HepG2 (cell line): ENCODE data around the gene LGALS1. TPM values are rescaled to one million over a fixed set of nuclear protein-coding genes. Genes with fewer than 3 reads are reported as not detected.

ENCODE experiments used
- ATF2 ChIP-seq: sonication (generic); formaldehyde crosslinking; IDR thresholded peaks from 2 replicates; pipeline ENCODE4 v1.4.0; 2020; ENCODE audit warnings: missing genetic modification reagents
- CBX5 ChIP-seq: sonication (generic); formaldehyde crosslinking; IDR thresholded peaks from 2 replicates; pipeline ENCODE4 v1.4.0; 2020; ENCODE audit warnings: missing genetic modification reagents, borderline replicate concordance
- CEBPG ChIP-seq: IDR thresholded peaks from 2 replicates; pipeline ENCODE4 v1.6.1; 2016
- CENPT ChIP-seq: sonication (generic); formaldehyde crosslinking; IDR thresholded peaks from 2 replicates; pipeline ENCODE4 v1.8.0; 2022; ENCODE audit warnings: low read depth, mild to moderate bottlenecking, moderate library complexity, missing genetic modification reagents
- EZH2 ChIP-seq: conservative IDR thresholded peaks from 2 replicates; pipeline ENCODE4 v1.6.1; 2012; ENCODE audit warnings: mild to moderate bottlenecking, low read depth, low read length, moderate library complexity
- GABPA ChIP-seq, 2 experiments: IDR thresholded peaks; 2 replicates each; pipeline ENCODE4 v1.6.1; 2011 to 2016; ENCODE audit warnings: low read depth in 2 of 2, low read length in 1 of 2, missing biosample characterization in 1 of 2, missing genetic modification characterization in 1 of 2
- HMGXB4 ChIP-seq, 2 experiments: sonication (generic) in 1 of 2; formaldehyde crosslinking in 1 of 2; IDR thresholded peaks; 2 replicates each; pipeline versions ENCODE4 v1.4.0 to v1.6.1; 2018 to 2020; ENCODE audit warnings: missing genetic modification reagents in 2 of 2, borderline replicate concordance in 1 of 2, low read depth in 1 of 2, mild to moderate bottlenecking in 1 of 2, missing biosample characterization in 1 of 2
- MYNN ChIP-seq: sonication (generic); formaldehyde crosslinking; IDR thresholded peaks from 2 replicates; pipeline ENCODE4 v1.4.0; 2020; ENCODE audit warnings: mild to moderate bottlenecking, low read depth, missing genetic modification reagents
- NCOA2 ChIP-seq: sonication (generic); formaldehyde crosslinking; IDR thresholded peaks from 2 replicates; pipeline ENCODE4 v1.8.0; 2022; ENCODE audit warnings: inconsistent platforms
- NCOR1 ChIP-seq: fragments of 200-600 bp; sonication (generic); IDR thresholded peaks from 2 replicates; pipeline ENCODE4 v1.7.0; 2017; ENCODE audit warnings: antibody characterized with exemption, low read length, borderline replicate concordance
- NR2F1 ChIP-seq, 2 experiments: fragments of 450-650 bp in 1 of 2; formaldehyde crosslinking in 1 of 2; IDR thresholded peaks; 2 replicates each; pipeline versions ENCODE4 v1.5.0 to v1.6.1; 2016 to 2020; ENCODE audit warnings: mild to moderate bottlenecking in 1 of 2, missing compliant biosample characterization in 1 of 2, missing genetic modification reagents in 1 of 2, moderate library complexity in 1 of 2
- PLRG1 ChIP-seq: fragments of 450-650 bp; conservative IDR thresholded peaks from 2 replicates; pipeline ENCODE4 v1.6.1; 2016
- RBAK ChIP-seq: sonication (generic); formaldehyde crosslinking; IDR thresholded peaks from 2 replicates; pipeline ENCODE4 v1.5.1; 2020; ENCODE audit warnings: mild to moderate bottlenecking, missing genetic modification reagents
- REPIN1 ChIP-seq: sonication (generic); formaldehyde crosslinking; IDR thresholded peaks from 2 replicates; pipeline ENCODE4 v1.8.0; 2022; ENCODE audit warnings: missing genetic modification reagents, low read depth, mild to moderate bottlenecking, borderline replicate concordance
- RFX5 ChIP-seq: IDR thresholded peaks from 2 replicates; pipeline ENCODE4 v1.6.1; 2011; ENCODE audit warnings: low read depth, low read length, improper control_type of control experiment
- SMAD9 ChIP-seq: sonication (generic); formaldehyde crosslinking; IDR thresholded peaks from 2 replicates; pipeline ENCODE4 v1.5.1; 2020; ENCODE audit warnings: mild to moderate bottlenecking, missing genetic modification reagents
- SMC3 ChIP-seq: IDR thresholded peaks from 2 replicates; pipeline ENCODE4 v1.6.1; 2011; ENCODE audit warnings: low read length, improper control_type of control experiment
- SOX6 ChIP-seq, 2 experiments: fragments of 450-650 bp in 1 of 2; sonication (generic) in 1 of 2; formaldehyde crosslinking in 1 of 2; IDR thresholded peaks; 2 replicates each; pipeline versions ENCODE4 v1.4.0 to v1.6.1; 2017 to 2020; ENCODE audit warnings: antibody characterized with exemption in 1 of 2, mild to moderate bottlenecking in 1 of 2, missing genetic modification reagents in 1 of 2
- ZEB1 ChIP-seq: IDR thresholded peaks from 2 replicates; pipeline ENCODE4 v1.6.1; 2012; ENCODE audit warnings: mild to moderate bottlenecking, low read depth, inconsistent platforms; ENCODE audit not compliant: insufficient replicate concordance
- ZFP82 ChIP-seq: sonication (generic); formaldehyde crosslinking; IDR thresholded peaks from 2 replicates; pipeline ENCODE4 v1.5.1; 2020; ENCODE audit warnings: mild to moderate bottlenecking, missing genetic modification reagents, borderline replicate concordance
- ZNF160 ChIP-seq: sonication (generic); formaldehyde crosslinking; IDR thresholded peaks from 2 replicates; pipeline ENCODE4 v1.8.0; 2022; ENCODE audit warnings: mild to moderate bottlenecking, inconsistent platforms, missing genetic modification reagents
- ZNF343 ChIP-seq: sonication (generic); formaldehyde crosslinking; IDR thresholded peaks from 2 replicates; pipeline ENCODE4 v1.4.0; 2020; ENCODE audit warnings: mild to moderate bottlenecking, missing genetic modification reagents
- ZNF431 ChIP-seq: sonication (generic); formaldehyde crosslinking; IDR thresholded peaks from 2 replicates; pipeline ENCODE4 v1.9.0; 2022; ENCODE audit warnings: missing genetic modification reagents, low read depth, mild to moderate bottlenecking, borderline replicate concordance
- ZNF572 ChIP-seq: sonication (generic); formaldehyde crosslinking; IDR thresholded peaks from 2 replicates; pipeline ENCODE4 v1.5.1; 2020; ENCODE audit warnings: mild to moderate bottlenecking, missing genetic modification reagents
- ZNF598 ChIP-seq: sonication (generic); formaldehyde crosslinking; IDR thresholded peaks from 2 replicates; pipeline ENCODE4 v1.5.1; 2020; ENCODE audit warnings: mild to moderate bottlenecking, missing genetic modification reagents, borderline replicate concordance
- ZNF746 ChIP-seq: sonication (generic); formaldehyde crosslinking; IDR thresholded peaks from 2 replicates; pipeline ENCODE4 v1.8.0; 2022; ENCODE audit warnings: mild to moderate bottlenecking, missing genetic modification reagents
- ZNF790 ChIP-seq: sonication (generic); formaldehyde crosslinking; IDR thresholded peaks from 2 replicates; pipeline ENCODE4 v1.8.0; 2022; ENCODE audit warnings: missing genetic modification reagents, mild to moderate bottlenecking, borderline replicate concordance
- polyA plus RNA-seq, 8 experiments: library from polyadenylated mRNA; depleted of rRNA in 3 of 8; stranded (reverse) in 7 of 8; unstranded in 1 of 8; fragments of >200 nt; fragmentation: Illumina TruSeq in 4 of 8; extraction: Trizol in 4 of 8; gene quantifications; 2 replicates each; pipeline versions ENCODE4 v1.2.1 to v1.2.3, GENCODE V29; 2011 to 2016; ENCODE audit warnings: low read depth in 4 of 8, missing spikeins in 1 of 8, mixed read lengths in 1 of 8; ENCODE audit not compliant: insufficient read depth in 1 of 8
- total RNA-seq, 5 experiments: library from RNA; depleted of rRNA; stranded (reverse); fragments of >200 nt; fragmentation: Illumina TruSeq; extraction: Trizol; gene quantifications; 2 replicates each; pipeline ENCODE4 v1.2.3, GENCODE V29; 2016; ENCODE audit warnings: low read depth in 1 of 5

LGALS1 gene
- total and polyA plus RNA-seq, 2 of the 13 experiments (the other 11 are each of a cell fraction or from before 2014, with no cell fraction given), result 103 to 858 TPM

- TF ChIP-seq EZH2 (no peak), CBX5 (CRISPR knock-in tag) (no peak), RFX5 (no peak), ZFP82 (CRISPR knock-in tag) (no peak), ZNF790 (CRISPR knock-in tag) (no peak), NCOR1 (peak; percentile 47; the same call in 1 of the 2 replicates), ZNF746 (no peak), ZEB1 (no peak), PLRG1 (no peak), ZNF431 (CRISPR knock-in tag) (no peak), REPIN1 (CRISPR knock-in tag) (no peak), ZNF572 (no peak), GABPA (IDR thresholded peaks at IDR 0.05; ENCODE audit: low read depth, low read length) (no peak), GABPA (CRISPR knock-in tag; IDR thresholded peaks at IDR 0.05; ENCODE audit: low read depth) (peak; percentile 36; the same call in 1 of the 2 replicates), ZNF598 (no peak), SOX6 (IDR thresholded peaks at IDR 0.05) (no peak), SOX6 (CRISPR knock-in tag; IDR thresholded peaks at IDR 0.05) (0 out of 2 replicates have a peak, but pooled peaks have one; percentile 32), RBAK (CRISPR knock-in tag) (no peak), NCOA2 (no peak), SMAD9 (CRISPR knock-in tag) (no peak), HMGXB4 (CRISPR knock-in tag; IDR thresholded peaks at IDR 0.05; ENCODE audit: borderline replicate concordance in 1 of 2, low read depth in 1 of 2) (peak in 1 of 2 experiments; percentile 49; a peak in 2 of 4 replicates), MYNN (CRISPR knock-in tag) (no peak), SMC3 (no peak), ZNF160 (CRISPR knock-in tag) (no peak), CEBPG (CRISPR knock-in tag) (no peak), ZNF343 (no peak), CENPT (no peak), NR2F1 (CRISPR knock-in tag; IDR thresholded peaks at IDR 0.05) (no peak), ATF2 (no peak)
Observed at GRCh38 chr22:37674951-37675929, at the start of gene LGALS1 (continued).
